GM19468 (cell line): ENCODE data around the gene REPS1.

Experiments used
- ATAC-seq: cut with Tn5 transposase; IDR thresholded peaks from one replicate; pipeline ENCODE4 v1.9.1; 2021; ENCODE audit warnings: mild to moderate bottlenecking, moderate library complexity, moderate number of reproducible peaks; ENCODE audit not compliant: unreplicated experiment; ENCODE audit errors: extremely low read depth

Gene REPS1

DNA sequence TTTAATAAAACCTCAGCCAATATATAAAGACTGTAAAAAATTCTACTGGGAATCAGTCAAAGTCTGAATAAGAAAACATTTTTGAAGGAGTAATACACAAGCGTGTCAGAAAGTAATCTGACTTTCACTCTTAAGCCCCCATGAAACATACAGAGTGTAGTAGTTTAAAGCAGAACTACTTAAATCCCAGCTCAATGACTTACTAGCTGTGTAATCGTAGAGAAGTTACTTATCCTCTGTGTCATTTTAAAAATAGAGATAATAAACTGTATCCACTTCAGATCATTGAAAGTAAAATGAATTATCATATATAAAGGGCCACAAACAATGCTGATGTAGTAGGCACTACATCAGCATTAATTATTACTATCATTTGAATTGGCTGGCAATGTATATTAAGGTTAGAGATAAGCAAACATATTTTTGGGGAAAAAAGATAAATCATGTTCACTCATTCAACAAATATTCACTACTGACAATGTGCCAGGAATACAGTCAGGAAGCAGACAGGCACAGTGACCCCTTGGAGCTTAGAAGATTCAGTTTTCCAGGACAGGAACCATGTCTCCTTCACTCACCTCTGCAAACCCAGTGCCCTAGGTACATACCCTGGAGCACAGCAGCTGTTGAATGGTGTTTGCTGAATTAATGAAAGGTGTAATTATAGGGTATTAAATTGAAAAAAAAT, 14.4 kb downstream of the REPS1 start:
- no peak for ATAC-seq

DNA sequence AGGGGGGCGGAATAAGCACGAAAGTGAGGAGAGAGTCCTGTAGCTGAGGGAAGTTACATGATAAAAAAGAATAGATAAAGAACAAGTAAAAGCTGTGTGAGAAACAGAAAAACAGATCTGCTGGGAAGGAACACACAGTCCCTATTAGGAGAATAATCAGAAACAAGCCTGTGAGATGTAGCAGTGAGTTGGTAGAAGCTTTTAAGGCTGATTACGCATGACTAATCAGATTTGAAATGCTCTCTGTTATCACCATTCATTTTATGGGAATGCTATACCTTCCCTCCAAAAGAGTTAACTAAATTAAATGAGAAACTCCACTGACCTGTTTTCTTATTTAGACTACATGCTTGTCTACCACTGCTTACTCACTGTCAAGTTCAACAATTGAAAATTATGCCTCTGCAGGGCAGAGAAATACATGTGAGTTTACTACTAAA, 15.8 kb downstream of the REPS1 start:
- no peak for ATAC-seq

GRCh38 chr6:138971601-138972000, 16.5 kb downstream of the REPS1 start:
- ATAC-seq, result no peak

- no peak for ATAC-seq
These were observed 17.1 kb downstream of the REPS1 start for GRCh38 chr6:138970856-138971425.

DNA sequence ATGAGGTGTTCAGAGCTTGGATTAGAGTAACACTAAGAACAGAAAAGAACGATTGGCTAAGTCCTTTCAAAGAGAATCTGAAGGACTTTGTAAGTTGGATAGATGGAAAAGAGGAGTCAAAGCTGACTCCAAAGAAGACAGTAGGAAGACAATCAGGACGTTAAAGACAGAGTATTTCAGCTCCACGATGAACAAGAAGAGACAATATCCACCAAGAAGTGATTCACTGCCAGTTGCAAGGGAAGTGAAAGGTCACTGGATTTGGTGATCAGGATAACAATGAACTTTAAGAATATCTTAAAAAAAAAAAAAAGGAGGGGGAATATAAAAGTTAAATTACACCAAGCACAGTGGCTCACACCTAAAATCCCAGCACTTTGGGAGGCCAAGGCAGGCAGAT, 17.9 kb downstream of the REPS1 start:
- no peak for ATAC-seq

DNA sequence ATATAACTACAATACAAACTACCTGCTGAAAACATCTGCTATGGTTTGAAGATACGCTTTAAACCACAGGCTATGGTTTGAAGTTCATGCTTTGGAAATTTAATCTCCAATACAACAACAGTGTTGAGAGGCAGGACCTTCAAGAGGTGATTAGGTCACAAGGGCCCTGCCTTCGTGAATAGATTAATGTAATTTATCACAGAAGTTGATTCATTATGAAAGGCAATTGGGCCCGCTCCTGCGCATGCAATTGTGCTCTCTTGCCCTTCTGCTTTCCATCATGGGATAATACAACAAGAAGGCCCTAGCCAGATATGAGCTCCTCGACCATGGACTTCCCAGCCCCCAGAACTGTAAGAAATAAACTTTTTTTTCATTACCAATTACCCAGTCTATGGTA, 21.2 kb downstream of the REPS1 start:
- no peak for ATAC-seq

DNA sequence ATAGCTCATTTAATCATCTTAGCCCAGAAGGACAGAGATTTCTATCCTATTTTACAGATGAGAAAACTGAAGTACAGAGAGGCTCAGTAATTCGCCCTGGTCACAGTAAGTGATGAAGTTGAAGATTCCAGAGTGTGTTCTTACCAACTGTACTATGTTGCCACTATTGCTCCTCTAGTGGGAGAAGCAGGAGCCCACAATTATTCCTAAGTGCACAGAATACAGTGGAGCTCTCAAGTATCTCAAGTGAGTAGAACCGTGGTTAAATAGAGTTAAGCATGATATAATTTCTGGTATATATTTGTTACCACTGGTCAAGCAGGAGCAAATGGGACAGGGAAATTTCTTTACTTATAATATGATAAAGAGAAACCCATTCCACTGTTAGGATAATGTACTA, 22.1 kb downstream of the REPS1 start:
- ATAC-seq, result no peak

DNA sequence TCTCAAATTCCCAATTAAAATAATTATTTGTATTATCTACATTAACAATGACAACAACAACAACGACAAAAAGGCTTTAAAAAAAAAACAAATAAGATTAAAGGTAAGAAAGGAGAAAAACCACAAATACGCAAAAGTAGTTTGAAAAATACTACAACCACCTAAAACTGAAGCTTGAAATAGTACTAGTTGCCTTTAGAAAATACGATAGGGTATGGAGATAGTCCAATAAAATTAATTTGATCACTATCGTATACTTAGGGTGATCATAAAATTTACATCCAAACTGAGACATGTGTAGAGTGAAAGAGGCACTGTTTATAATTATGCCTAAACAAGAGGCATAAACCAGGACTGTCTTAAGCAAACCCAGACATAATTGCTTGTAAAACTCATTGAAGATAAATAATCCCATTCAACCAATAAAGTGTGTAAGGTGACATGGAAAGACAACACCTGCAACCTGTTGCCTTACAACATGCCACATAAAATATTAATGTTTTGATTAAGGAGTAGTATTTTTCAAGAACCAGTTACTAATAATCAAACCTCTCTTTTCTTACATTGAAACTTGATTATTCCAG, 22.7 kb downstream of the REPS1 start:
- no peak for ATAC-seq

DNA sequence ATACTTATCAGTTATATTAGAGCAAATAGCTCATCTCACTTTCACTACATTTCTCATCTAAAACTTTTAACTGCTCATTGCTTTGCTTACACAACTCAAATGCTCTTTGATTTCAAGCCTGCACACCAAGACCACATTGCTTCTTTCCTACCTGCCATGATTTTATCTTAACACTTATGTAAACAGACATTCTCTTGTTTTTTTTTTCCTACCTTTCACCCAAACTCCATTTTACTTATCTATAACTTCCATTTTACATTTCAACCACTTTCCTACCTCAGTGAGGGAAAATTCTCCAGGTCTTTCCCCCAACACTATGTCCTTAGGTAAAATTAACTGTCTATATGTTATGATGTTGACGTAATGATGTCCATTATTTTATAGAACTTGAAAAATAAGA, 24.0 kb downstream of the REPS1 start:
- no peak for ATAC-seq

DNA sequence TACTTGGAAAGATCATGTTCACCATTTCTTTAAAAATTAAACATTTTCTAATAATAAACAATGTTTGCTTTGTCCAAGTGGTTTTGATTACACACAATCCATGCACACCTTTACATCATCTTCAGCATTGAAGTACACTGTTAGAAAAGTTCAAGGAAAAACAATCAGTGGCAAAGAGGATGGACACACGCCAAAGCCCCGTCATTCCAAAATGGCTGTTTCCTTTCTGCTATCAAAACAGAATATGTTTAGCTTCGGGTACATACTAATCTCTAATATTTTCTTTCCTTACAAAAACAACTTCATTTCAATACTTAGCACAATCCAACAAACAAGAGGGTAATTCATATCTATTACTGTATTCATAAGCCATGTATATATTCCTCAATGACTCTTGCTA, 24.5 kb downstream of the REPS1 start:
- ATAC-seq, result no peak

GRCh38 chr6:138963119-138963518, 24.9 kb downstream of the REPS1 start:
- ATAC-seq, result no peak

DNA sequence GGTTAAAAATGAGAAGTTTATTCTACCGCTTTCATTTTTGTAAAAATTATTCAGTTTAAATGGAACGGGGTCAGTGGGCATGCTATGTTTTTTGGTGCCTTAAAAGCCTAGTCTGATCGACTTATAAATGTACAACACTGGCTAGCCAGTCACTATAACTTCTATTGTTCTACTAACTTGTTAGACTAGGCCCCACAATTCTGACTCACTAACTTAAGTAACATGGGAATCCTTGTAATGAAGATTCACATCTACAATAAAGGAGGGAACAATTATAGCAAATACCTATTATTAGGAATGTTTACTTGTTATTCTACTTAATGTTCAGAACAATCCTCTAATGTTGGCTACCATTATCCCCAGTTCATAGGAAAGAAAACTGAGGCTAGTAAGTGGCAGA, 28.5 kb downstream of the REPS1 start:
- ATAC-seq, result no peak

GRCh38 chr6:138958595-138958994, 29.5 kb downstream of the REPS1 start:
- ATAC-seq, result no peak

GRCh38 chr6:138957903-138958302, 30.1 kb downstream of the REPS1 start:
- ATAC-seq, result no peak

DNA sequence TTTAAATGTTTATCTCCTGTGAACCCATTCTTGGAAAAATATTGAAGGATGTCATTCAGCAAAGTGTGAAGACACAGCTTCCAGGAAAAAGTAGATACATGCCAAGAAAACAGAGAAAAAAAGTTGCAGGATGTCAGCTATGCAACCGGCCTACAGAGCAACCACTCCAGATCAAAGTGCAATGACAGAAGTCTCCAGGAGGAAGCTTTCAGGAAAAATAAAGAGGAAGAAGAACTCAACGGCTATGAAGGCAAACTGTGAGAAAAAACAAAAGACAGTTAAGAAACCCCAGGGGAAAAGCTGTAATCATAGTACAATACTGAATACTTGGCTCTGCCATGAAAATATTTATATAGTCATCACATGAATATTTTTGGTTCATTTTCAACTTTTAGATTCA, 30.6 kb downstream of the REPS1 start:
- ATAC-seq, result no peak

DNA sequence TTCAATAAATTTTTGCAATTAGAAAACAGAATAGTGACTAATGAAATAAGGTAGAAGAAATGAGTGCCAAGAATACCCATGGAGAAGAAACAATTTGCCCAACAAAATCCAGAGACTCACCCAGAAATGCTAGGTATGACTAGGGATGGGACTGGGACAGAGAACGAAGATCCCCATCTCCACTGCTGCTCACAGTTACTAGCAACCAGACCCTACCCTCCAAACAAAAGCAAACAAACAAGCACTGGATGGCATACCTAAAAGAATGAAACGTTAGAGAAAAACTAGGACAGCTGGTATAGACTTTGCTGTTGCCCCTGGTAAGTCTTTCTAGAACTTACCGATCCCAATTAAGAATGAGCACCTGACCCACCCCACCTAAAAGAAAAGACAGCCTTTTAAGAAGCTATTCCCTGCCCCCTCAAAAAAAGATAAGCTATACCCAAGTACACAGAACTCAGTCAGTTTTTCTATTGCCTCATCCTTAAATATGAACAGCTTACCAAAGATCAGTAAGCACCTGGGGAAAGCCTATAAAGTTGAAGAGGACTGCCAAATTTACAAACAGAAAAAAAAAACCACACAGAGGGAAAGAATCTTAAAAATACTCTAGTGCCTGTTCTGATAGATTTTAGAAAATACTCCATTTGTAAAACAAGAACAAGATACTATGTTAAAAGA, 31.7 kb downstream of the REPS1 start:
- no peak for ATAC-seq

DNA sequence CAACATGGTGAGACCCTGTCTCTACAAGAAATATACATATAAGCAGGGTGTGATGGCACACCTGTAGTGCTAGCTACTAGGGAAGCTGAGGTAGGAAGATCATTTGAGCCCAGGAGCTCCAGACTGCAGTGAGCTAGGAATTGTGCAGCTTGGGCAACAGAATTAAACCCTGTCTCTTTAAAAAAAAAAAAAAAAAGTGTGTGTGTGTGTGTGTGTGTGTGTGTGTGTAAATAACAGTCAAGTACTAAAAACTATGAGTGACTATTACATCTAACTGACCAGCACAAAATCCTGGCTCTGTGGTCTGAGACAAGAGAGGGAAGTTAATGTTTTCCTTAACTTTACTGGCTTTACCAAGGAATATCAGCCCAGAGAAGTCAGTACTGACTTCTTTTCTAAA, 32.8 kb downstream of the REPS1 start:
- no peak for ATAC-seq

DNA sequence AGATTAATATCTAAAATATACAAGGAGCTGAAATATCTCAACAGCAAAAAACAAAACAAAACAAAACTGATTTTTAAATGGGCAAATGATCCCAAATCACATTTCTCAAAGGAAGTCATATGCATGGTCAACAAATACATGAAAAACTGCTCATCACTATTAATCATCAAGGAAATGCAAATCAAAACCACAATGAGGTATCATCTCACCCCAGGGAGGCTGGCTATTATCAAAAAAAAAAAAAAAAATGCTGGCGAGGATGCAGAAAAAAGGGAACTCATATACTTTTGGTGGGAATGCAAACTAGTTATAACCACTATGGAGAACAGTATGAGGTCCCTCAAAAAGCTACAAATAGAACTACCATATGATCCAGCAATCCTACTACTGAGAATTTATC, 34.6 kb downstream of the REPS1 start:
- ATAC-seq, result no peak

DNA sequence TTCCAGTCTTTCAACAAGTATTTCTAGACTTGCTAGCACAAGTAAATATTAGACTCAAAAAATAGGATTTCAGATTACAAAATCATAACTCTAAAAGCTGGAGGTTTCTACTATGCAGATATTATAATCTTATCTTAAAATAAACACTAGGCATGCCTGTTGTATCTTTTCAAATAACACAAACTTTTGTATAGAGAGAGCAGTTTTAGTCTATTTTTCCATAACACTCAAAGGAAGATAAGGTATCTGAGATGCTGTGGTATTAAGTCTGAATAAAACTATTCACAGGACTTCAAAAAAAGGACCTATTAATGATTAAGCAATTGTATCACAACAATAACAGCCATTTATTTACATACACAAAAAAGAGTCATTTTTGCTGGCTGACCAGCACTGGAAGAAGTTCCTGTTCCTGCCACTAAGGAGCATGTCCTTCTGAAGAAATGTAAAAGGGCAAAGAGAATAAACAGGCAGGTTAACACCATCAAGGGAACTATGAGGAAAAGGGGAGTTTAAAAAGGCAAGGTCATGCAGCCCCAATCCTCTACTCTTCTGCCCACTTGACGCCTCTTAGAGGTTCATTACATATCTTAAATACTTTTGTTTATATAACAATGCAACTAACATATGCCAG, 39.4 kb downstream of the REPS1 start:
- no peak for ATAC-seq

DNA sequence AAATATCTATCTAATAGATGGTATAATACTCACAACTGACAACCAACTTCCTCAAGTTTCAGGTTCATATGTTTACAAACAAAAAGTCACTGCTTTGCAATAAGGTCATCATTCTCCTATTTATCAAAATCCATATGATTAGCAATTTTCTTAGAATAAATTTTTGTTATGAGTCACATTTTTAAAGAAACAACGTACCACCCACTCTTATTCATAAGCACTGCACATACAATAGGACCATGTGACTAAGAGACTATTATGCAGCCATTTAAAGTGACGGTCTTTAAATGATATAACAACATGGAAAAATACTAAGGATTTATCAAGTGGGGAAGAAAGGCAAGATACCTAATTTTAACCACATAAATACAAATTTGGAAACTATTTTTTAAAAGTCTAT, 40.0 kb downstream of the REPS1 start:
- ATAC-seq, result no peak

GRCh38 chr6:138945354-138945753, 42.7 kb downstream of the REPS1 start:
- no peak for ATAC-seq
